ENCODE data around the gene UIMC1. TPM values are rescaled to one million over a fixed set of nuclear protein-coding genes. Genes with fewer than 3 reads are reported as not detected.

The UIMC1 gene
- total RNA-seq, 6 experiments from 2014 or later = 8.4 to 15.6 (median 13.0) TPM

DNA sequence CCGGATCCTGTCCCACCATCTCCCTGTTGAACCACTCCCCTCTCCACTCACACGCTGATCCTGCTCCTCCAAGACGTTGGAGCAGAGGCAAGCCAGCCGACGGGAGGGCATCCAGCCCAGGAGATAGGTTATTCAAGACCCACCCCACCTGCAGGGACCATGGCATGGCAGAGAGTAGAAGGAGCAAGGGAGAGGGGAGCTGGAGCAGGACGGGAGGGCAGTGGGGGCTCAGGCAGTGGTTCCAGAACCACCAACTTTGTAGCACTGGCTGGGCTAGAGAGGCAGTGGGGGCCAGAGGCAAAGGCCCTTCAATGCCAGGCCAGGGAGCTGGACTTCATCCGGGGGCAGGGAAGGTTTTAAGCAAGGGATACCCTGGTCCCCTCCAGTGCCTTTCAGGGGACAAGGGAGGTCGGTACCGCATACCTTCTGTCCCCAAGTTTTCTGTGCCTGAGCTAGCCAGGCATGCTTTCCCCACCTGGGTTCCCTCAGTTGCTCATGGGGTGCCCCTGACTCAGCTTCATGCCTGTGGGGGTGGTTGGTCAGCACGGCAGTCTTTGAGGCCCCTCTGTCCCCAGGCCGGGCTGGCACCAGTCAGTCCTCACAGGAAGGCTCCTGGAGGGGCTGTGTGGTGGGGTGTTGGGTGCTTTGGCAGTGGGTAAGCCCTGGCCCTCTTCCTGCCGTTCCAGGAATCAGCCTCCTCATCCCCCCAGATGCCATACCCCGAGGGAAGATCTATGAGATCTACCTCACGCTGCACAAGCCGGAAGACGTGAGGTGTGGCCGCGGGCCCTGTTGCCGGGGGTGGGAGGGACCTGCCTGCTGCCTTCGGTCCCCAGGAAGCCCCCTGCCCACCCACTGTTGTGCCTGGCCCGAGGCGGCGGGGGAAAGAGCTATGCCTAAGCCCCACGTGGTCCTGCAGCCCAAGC lies 129.8 kb downstream of the UIMC1 start:
- 57% methylated on average over 1 of the region's 24 CpGs for WGBS (ENCODE audit: insufficient coverage, low coverage, low lambda C conversion rate, missing lambda C conversion rate)
- no peaks in the 10 kb centered on the region for H3K9me3 ChIP-seq
- H3K27me3 ChIP-seq = no peaks in the 10 kb centered on the region
- no peak for DNase-seq
- no peak overlapping the region for H3K4me3 ChIP-seq
- no peak for TF ChIP-seq POLR2A (IDR thresholded peaks at IDR 0.05)
- TF ChIP-seq, protein P1, sequence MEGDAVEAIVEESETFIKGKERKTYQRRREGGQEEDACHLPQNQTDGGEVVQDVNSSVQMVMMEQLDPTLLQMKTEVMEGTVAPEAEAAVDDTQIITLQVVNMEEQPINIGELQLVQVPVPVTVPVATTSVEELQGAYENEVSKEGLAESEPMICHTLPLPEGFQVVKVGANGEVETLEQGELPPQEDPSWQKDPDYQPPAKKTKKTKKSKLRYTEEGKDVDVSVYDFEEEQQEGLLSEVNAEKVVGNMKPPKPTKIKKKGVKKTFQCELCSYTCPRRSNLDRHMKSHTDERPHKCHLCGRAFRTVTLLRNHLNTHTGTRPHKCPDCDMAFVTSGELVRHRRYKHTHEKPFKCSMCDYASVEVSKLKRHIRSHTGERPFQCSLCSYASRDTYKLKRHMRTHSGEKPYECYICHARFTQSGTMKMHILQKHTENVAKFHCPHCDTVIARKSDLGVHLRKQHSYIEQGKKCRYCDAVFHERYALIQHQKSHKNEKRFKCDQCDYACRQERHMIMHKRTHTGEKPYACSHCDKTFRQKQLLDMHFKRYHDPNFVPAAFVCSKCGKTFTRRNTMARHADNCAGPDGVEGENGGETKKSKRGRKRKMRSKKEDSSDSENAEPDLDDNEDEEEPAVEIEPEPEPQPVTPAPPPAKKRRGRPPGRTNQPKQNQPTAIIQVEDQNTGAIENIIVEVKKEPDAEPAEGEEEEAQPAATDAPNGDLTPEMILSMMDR (IDR thresholded peaks at IDR 0.05) = no peak
- no peaks in the 10 kb centered on the region for H3K36me3 ChIP-seq
- intact Hi-C loops (cut with DNase I) = no loop called here
- H3K27ac ChIP-seq = no peak overlapping the region
- no peak for ATAC-seq
- no peaks in the 10 kb centered on the region for H3K4me1 ChIP-seq

DNA sequence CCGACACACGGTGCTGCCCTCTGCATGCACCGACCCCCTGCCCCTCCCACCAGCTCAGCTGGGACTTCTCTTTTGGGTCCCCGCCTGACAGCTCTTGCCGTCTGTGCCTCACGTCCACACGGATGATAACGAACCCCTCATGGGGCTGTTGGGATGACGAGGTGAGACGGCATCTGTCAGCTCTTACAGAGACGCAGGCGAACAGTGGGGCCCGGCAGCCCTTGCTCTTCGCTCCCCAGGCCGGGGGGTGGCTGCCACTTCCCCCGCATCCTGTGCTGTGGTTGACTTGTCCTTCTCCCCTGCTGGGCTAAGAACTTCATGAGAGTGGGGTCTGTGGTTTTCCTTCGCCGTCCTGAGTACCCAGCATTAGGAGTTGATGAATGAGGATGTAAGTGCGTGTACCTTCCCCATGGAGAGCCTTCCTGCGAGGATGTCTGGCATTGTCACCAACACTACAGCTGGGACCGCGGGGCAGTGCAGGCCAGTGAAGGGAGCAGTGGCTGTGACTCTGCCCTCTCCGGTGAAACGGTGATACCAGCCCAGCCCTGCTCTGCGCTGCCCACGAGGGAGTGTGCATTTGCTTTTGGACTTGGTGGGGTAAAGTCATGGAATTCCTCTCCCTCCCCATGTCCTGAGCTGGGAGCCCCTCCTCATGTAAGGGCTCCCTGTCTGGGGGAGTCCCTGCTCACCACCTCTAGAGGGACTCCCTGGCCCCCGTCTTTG lies 130.6 kb downstream of the UIMC1 start:
- peak in 1 of 4 donors; percentile 4 for ATAC-seq
- no peaks in the 10 kb centered on the region for H3K4me1 ChIP-seq
- no peak for TF ChIP-seq POLR2A (IDR thresholded peaks at IDR 0.05)
- TF ChIP-seq, protein P1 (IDR thresholded peaks at IDR 0.05) = no peak
- no peaks in the 10 kb centered on the region for H3K27me3 ChIP-seq
- H3K27ac ChIP-seq = no peak overlapping the region
- no peaks in the 10 kb centered on the region for H3K9me3 ChIP-seq
- 25% methylated on average over 12 of the region's 27 CpGs for WGBS (ENCODE audit: insufficient coverage, low coverage, low lambda C conversion rate, missing lambda C conversion rate)
- H3K4me3 ChIP-seq = no peak overlapping the region
- DNase-seq = no peak
- H3K36me3 ChIP-seq = no peaks in the 10 kb centered on the region
- intact Hi-C loops (cut with DNase I) = no loop called here

DNA sequence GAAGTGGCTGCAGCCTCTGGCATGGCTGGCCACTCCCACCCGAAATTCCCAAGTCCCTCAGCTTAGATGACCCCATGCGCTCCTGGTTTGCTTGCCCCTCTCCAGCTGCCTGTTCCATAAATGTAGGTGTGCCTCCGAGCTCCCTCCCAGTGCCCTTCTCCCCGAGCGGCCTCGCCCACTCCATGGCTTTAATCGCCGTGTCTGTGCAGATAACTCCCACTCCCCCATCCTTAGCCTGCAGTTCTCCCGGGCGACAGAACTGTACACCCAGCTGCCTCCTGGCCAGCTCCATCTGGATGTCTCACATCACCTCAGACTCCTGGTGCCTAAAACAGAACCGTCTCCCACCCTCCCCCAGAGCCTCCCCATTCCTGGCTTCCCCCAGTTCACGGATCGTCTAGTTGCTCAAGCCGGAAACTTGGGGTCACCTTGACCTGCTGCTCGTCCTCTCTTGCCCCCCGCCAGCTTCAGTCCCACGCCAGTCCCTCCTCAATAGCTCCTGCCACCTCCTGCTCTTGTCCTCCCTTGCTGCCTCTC lies 131.5 kb downstream of the UIMC1 start:
- no peak overlapping the region for H3K27ac ChIP-seq
- TF ChIP-seq POLR2A (IDR thresholded peaks at IDR 0.05) = no peak
- TF ChIP-seq, protein P1 (IDR thresholded peaks at IDR 0.05) = no peak
- WGBS (ENCODE audit: insufficient coverage, low coverage, low lambda C conversion rate, missing lambda C conversion rate) = 46% methylated on average over 6 of the region's 17 CpGs
- no peak for DNase-seq
- intact Hi-C loops (cut with DNase I) = no loop called here
- no peaks in the 10 kb centered on the region for H3K4me1 ChIP-seq
- no peak for ATAC-seq
- H3K9me3 ChIP-seq = no peaks in the 10 kb centered on the region
- H3K27me3 ChIP-seq = no peaks in the 10 kb centered on the region
- no peaks in the 10 kb centered on the region for H3K36me3 ChIP-seq
- no peak overlapping the region for H3K4me3 ChIP-seq

DNA sequence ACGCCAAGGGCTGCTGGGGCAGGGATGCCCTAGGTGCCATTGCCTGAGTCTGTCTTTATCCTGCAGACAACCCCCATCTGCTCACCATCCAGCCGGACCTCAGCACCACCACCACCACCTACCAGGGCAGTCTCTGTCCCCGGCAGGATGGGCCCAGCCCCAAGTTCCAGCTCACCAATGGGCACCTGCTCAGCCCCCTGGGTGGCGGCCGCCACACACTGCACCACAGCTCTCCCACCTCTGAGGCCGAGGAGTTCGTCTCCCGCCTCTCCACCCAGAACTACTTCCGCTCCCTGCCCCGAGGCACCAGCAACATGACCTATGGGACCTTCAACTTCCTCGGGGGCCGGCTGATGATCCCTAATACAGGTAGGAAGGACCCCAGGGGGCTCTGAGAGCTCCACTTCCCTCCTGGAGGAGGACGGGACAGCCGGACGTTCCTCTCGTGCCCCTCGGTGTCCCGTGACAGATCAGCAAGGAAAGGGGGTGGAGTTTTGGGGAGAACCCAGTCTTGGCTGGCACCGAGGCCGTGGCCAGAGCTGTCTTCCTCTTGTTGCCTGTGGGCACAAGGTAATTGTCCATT lies 132.3 kb downstream of the UIMC1 start:
- TF ChIP-seq POLR2A (IDR thresholded peaks at IDR 0.05) = no peak
- TF ChIP-seq, protein P1 (IDR thresholded peaks at IDR 0.05) = no peak
- H3K4me3 ChIP-seq = no peak overlapping the region
- no peaks in the 10 kb centered on the region for H3K27me3 ChIP-seq
- H3K36me3 ChIP-seq = no peaks in the 10 kb centered on the region
- WGBS (ENCODE audit: insufficient coverage, low coverage, low lambda C conversion rate, missing lambda C conversion rate) = 49% methylated on average over 4 of the region's 20 CpGs
- ATAC-seq (no peak), DNase-seq (no peak)
- intact Hi-C loops (cut with DNase I) = no loop called here
- no peaks in the 10 kb centered on the region for H3K4me1 ChIP-seq
- H3K27ac ChIP-seq = no peak overlapping the region
- no peaks in the 10 kb centered on the region for H3K9me3 ChIP-seq

Data from right lobe of liver (tissue), 6 donors.